HG03066 (cell line): ENCODE data around the gene ANKRD2.
"Not testable (repeated sequence)": the region's sequence is repeated elsewhere in the genome, so short reads cannot be mapped to it uniquely, and the experiment has no call there.

Source experiments
- ATAC-seq: cut with Tn5 transposase; IDR thresholded peaks from one replicate; pipeline ENCODE4 v1.9.1; 2021; ENCODE audit warnings: low read depth; ENCODE audit not compliant: unreplicated experiment

Gene ANKRD2

DNA sequence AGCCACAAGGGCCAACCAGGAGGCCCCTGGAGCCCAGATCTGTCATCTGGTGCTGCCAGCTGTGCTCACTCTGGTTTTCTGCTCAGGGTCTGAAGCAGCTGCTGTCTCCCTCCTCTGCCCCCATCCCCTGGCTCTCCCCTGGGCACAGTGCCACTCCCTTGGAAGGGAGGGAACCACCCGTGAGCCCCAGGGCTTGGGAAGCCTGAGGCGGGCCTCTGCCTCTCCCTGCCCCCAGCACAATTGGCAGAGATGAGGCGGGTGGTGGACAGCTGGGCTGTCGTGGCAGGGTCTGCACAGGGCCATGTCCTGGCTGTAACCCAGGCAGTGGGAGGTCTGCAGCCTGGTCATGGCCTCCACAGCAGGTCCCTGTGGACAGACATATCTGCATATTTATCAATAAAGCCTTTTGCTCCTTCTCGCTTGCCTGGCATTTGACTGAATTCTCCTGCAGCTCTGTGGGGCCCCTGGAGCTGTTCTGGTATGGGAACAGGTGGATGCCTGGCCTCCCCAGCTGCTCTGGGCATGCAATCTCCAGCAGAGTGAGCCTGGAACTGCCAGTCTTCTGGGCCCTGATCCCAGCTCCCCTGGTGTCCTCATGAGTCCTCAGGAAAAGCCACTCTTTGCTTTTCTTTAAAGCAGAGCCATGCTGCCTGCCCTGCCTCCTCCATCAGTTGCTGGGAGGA is 1.6 kb upstream of the ANKRD2 start:
- ATAC-seq, result no peak

DNA sequence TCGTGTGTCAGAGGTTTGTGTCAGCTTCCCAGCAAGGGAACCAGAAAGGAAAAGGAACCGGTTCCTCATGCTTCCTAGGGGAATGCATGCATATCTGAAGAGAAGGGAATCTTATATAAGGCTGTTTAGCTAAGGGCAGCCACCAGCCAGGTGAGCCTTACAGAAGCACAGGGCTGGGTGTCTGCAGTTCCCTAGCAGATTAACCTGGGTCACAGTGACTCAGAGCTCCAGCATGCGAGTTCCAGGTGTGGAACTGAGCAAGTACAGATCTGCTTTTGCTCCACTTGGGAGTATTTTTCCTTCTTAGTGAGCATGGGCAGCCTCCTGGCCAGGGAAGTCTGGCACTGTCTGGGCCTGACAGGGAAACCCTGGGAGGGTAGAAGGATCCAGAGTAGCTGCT is 957 bp upstream of the ANKRD2 start:
- no peak for ATAC-seq

DNA sequence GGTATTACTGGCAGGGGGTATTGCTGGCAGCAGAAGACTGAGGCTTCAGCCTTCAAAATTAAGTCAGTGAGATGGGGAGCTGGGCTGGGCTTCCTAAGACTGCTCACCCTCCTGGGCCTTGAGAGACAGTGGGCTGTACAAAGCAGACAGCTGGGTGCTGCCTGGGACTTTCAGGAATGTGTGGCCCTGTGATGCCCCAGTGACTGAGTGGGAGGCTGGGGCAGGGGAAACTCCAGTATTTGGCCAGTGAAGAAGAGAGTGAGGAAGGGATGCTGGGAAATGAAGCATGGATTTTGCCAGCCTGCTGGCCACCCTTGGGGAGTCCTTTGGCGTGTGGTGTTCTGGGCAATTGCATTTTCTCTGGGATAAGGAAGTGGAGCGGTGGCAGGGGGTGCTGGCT is 442 bp downstream of the ANKRD2 start:
- ATAC-seq, result no peak

- no peak for ATAC-seq
Measured at GRCh38 chr10:97573672-97574071, 1.1 kb downstream of the ANKRD2 start.

DNA sequence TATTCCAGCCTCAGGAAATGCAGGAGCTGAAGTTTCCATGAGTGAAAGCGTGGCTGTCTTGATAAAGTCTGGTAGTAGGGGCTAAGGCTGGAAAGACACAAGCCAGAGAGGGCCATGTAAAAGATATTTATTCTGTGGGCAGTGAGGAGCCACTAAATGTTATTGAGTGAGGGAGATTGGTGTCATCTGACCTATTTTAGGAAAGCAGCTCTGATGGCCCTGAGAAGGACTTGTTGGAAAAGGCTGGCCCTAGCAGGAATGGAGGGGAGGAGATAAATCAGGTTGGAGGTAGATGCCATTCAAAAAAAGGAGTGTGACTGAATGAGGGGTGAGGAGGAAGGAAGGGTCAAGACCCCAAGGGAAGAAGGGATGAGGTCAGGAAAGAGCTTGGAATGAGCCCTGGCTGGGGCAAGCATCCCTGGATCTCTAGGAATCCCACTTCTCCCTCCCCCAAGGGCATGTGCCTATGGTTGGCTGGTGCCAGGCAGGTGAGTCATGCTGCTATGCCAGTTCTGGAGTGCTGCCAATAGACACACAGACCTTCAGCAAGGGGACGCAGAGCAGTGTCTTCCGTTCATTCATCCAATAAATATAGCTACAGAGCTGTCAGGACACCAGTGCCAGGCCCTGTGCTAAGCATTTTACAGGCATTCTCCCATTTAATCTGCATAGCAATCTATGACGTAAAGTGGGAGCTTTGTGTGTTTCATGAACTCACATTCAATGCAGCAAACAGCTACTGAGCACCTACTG is 2.0 kb downstream of the ANKRD2 start:
- ATAC-seq, result no peak

- no peak for ATAC-seq
Measured at GRCh38 chr10:97575127-97575668, 2.6 kb downstream of the ANKRD2 start.

GRCh38 chr10:97576487-97576886 is 3.9 kb downstream of the ANKRD2 start:
- ATAC-seq, result not testable (repeated sequence)

- no peak for ATAC-seq
Measured at GRCh38 chr10:97577701-97578100, 5.1 kb downstream of the ANKRD2 start.

GRCh38 chr10:97578171-97578844 is 5.7 kb downstream of the ANKRD2 start:
- no peak for ATAC-seq

DNA sequence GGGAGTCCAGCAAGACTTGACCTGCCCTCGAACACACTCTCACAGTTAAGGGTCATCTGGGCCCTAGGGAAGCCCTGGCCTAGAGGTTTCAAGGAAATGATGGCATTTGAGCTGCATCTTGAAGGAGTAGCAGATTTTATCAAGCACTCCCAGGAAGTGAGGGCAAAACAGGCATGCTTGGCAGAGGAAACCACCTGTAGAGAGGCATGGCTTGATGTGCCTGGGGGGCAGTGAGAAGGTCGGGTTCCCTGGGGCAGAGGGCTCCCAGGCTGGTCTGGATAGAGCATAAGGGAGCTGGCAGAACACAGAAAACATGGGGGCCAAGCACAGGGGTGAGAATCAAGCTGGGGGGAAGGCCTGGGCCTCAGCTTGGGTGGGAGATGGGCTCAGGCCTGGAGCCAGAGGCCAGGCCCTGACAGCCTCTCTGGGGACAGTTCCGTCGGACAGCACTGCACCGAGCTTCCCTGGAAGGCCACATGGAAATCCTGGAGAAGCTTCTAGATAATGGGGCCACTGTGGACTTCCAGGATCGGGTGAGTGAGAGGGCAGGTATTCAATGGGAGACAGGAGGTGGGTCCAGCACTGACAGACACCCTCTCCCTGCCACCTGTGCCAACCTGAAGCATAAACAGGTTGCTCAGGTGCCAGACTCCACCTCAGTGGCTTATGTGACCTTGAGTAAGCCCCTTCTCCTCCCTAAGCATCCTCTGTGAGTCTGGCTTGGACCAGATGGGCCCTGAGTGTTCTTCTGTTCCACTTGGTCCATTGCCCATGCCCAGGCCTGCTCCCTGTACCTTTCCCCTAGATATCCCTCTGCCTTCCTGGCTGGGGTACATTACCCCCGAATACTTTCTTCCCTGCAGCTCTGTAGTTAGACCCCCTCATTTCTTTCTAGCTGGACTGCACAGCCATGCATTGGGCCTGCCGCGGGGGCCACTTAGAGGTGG is 8.1 kb downstream of the ANKRD2 start:
- ATAC-seq, result no peak

GRCh38 chr10:97582169-97582568 is 9.6 kb downstream of the ANKRD2 start:
- no peak for ATAC-seq

GRCh38 chr10:97583476-97583875 is 10.9 kb downstream of the ANKRD2 start:
- no peak for ATAC-seq

GRCh38 chr10:97584060-97584797 is 11.7 kb downstream of the ANKRD2 start, which contains the start of gene HOGA1:
TSS of gene HOGA1 (plus strand) at chr10:97584389. CDS start at chr10:97584704, 315 bp downstream.
- no peak for ATAC-seq

- ATAC-seq, result no peak
Measured at GRCh38 chr10:97584798-97585438, 12.3 kb downstream of the ANKRD2 start.

- ATAC-seq, result no peak
Measured at GRCh38 chr10:97585439-97585811, 12.8 kb downstream of the ANKRD2 start.

- no peak for ATAC-seq
Measured at GRCh38 chr10:97587183-97587582, 14.6 kb downstream of the ANKRD2 start.

GRCh38 chr10:97589479-97589878 is 16.9 kb downstream of the ANKRD2 start, which contains the start of gene C10orf62:
TSS of gene C10orf62 (plus strand) at chr10:97589721. CDS start at chr10:97589898, 177 bp downstream.
- no peak for ATAC-seq

GRCh38 chr10:97590082-97590747 is 17.6 kb downstream of the ANKRD2 start:
- no peak for ATAC-seq
